Activated CD8-positive, alpha-beta T cell treated with anti-CD3 and anti-CD28 coated beads for 36 hours (primary cell): Measurements from ENCODE around the gene TMEM129. TPM values are rescaled to one million over a fixed set of nuclear protein-coding genes. Genes with fewer than 3 reads are reported as not detected.

Experiments
- ATAC-seq: fragments of 200-7000 bp; cut with Tn5 transposase; one replicate; pipeline ENCODE4 v1.10.0; 2021; ENCODE audit warnings: mild to moderate bottlenecking, moderate library complexity
- CTCF ChIA-PET: fragments of 350-600 bp; sonication (Branson Sonifier 250); formaldehyde crosslinking; loops from one replicate; lab custom pipeline; 2021; ENCODE audit warnings: antibody characterized with exemption; lab: Charles Lee
- POLR2A ChIA-PET: fragments of 350-600 bp; sonication (Branson Sonifier 250); formaldehyde crosslinking; loops from one replicate; lab custom pipeline; 2021; ENCODE audit warnings: antibody characterized with exemption; lab: Charles Lee
- DNase-seq: peaks from one replicate; pipeline ENCODE4 v3.0.0-alpha.2; 2020
- H3K27ac Mint-ChIP-seq: one replicate; pipeline ENCODE4 v1.8.0; 2021; ENCODE audit warnings: mild to moderate bottlenecking, mixed read lengths
- H3K27me3 Mint-ChIP-seq: one replicate; pipeline ENCODE4 v1.8.0; 2021; ENCODE audit warnings: mixed read lengths
- H3K36me3 Mint-ChIP-seq: one replicate; pipeline ENCODE4 v1.8.0; 2021; ENCODE audit warnings: low read depth, mixed read lengths
- H3K4me1 Mint-ChIP-seq: one replicate; pipeline ENCODE4 v1.8.0; 2021; ENCODE audit warnings: low read depth, mixed read lengths
- H3K4me3 Mint-ChIP-seq: one replicate; pipeline ENCODE4 v1.8.0; 2021; ENCODE audit warnings: mild to moderate bottlenecking, moderate library complexity, mixed read lengths
- H3K9me3 Mint-ChIP-seq: one replicate; pipeline ENCODE4 v1.8.0; 2021; ENCODE audit warnings: mixed read lengths
- intact Hi-C: fragments of 100-400 bp; cut with micrococcal nuclease; formaldehyde crosslinking; loops from one replicate; pipeline ENCODE4 v1.10.0; 2022
- total RNA-seq, 2 experiments: library from RNA; stranded (reverse); gene quantifications; one replicate each; pipeline ENCODE4 v1.2.3, GENCODE V29; 2021
- TF ChIP-seq, protein P1 (sequence below): fragments of 200-600 bp; IDR thresholded peaks from one replicate; pipeline ENCODE4 v1.8.0; 2022; ENCODE audit warnings: antibody characterized with exemption, mild to moderate bottlenecking

TMEM129 gene
- total RNA-seq, 2 experiments from 2014 or later, result 17.8 to 18.2 TPM

DNA sequence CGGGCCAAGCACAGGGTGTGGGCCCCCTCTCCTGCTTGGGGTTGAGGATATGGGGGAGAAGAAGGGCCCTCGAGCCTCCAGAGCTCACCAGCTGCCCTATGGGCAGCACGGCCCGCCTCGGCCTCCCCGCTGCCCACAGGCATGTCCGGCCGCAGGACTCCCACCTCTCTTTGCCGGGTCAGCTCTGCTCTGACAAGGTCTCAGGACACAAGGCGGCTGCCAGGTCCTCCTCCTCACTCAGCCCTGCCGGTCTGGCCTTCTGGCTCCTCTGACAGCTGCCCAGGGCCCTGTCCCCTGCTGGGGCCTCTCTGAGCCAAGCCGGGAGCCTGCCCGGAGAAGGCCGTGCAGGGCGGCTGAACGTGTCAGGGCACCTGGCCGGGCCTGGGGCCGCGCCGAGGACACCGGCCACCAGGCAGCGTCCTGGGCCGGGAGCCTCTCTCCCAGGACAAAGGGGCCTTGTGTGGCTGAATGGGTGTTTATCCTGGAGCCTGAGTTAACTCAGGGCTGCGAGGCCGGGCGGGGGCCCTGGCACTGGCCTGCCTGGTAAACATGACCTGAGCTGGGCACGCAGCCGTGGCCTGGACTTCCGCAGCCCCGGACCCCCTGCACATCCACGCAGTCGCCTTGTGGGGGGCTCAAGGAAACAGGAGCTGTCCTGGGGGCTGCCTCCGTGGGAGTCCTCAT lies 25.9 kb upstream of the TMEM129 start:
- no peak overlapping the region for H3K4me3 Mint-ChIP-seq
- CTCF ChIA-PET, result interaction anchor here (0.6 to 7.6 kb wide), 19 partner anchors 9 to 153 kb away, joined by 3 to 139 read pairs (median 4); partner anchors contain the start of genes TACC3 and TMEM129
- peaks cover 4% of the 10 kb centered on the region for H3K27me3 Mint-ChIP-seq
- POLR2A ChIA-PET, result interaction anchor here (0.8 to 2.7 kb wide), 5 partner anchors 9 to 411 kb away, joined by 3 to 15 read pairs (median 5); no protein-coding TSS in a partner anchor
- TF ChIP-seq, protein P1, sequence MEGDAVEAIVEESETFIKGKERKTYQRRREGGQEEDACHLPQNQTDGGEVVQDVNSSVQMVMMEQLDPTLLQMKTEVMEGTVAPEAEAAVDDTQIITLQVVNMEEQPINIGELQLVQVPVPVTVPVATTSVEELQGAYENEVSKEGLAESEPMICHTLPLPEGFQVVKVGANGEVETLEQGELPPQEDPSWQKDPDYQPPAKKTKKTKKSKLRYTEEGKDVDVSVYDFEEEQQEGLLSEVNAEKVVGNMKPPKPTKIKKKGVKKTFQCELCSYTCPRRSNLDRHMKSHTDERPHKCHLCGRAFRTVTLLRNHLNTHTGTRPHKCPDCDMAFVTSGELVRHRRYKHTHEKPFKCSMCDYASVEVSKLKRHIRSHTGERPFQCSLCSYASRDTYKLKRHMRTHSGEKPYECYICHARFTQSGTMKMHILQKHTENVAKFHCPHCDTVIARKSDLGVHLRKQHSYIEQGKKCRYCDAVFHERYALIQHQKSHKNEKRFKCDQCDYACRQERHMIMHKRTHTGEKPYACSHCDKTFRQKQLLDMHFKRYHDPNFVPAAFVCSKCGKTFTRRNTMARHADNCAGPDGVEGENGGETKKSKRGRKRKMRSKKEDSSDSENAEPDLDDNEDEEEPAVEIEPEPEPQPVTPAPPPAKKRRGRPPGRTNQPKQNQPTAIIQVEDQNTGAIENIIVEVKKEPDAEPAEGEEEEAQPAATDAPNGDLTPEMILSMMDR, result no peak
- no peaks in the 10 kb centered on the region for H3K4me1 Mint-ChIP-seq
- DNase-seq, result no peak
- intact Hi-C loops, result loop anchor here (1.0 kb wide), 1 partner anchor 63 kb away; no protein-coding TSS in a partner anchor
- ATAC-seq, result no peak
- peaks cover 12% of the 10 kb centered on the region for H3K36me3 Mint-ChIP-seq
- H3K27ac Mint-ChIP-seq, result no peak overlapping the region
- H3K9me3 Mint-ChIP-seq, result no peaks in the 10 kb centered on the region

DNA sequence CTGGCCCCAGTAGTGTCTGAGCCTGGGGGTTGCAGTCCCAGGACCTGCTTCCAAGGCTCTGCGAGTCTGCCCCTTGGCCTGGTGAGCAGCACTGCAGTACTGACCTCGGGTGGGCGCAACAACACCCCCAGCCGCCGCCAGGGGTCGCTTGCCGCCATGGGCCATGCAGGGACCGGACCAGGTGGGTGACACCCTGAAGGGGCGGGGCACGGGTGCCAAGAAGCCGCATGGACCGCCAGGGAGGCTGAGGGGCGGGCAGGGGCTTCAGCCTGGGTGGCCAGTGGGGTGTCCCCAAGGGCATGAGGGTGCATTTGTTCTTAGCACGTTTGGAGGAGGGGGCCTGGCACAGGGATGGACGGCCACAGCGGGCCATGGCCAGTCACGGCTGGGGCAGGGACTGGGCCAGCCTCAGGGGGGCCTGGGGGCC lies 25.2 kb upstream of the TMEM129 start:
- Mint-ChIP-seq H3K27me3 (peaks cover 4% of the 10 kb centered on the region), H3K9me3 (no peaks in the 10 kb centered on the region), H3K36me3 (peaks cover 18% of the 10 kb centered on the region), H3K27ac (no peak overlapping the region), H3K4me1 (no peaks in the 10 kb centered on the region), H3K4me3 (no peak overlapping the region)
- ChIA-PET POLR2A (interaction anchor here (1.6 to 2.7 kb wide), 3 partner anchors 9 to 70 kb away, joined by 5 to 15 read pairs (median 8); no protein-coding TSS in a partner anchor), CTCF (interaction anchor here (0.6 to 7.6 kb wide), 16 partner anchors 9 to 153 kb away, joined by 3 to 139 read pairs (median 4); partner anchors contain the start of genes TACC3 and TMEM129)
- DNase-seq (peak; percentile 92), ATAC-seq (peak; percentile 78)
- TF ChIP-seq, protein P1, result peak; percentile 84
- intact Hi-C loops, result no loop called here

- Mint-ChIP-seq H3K9me3 (no peaks in the 10 kb centered on the region), H3K27me3 (peaks cover 2% of the 10 kb centered on the region), H3K36me3 (peaks cover 23% of the 10 kb centered on the region), H3K4me1 (no peaks in the 10 kb centered on the region), H3K27ac (no peak overlapping the region), H3K4me3 (no peak overlapping the region)
- DNase-seq (no peak), ATAC-seq (no peak)
- ChIA-PET POLR2A (interaction anchor here (0.8 to 2.3 kb wide), 6 partner anchors 12 to 213 kb away, joined by 3 to 9 read pairs (median 4); partner anchors contain the start of gene SLBP), CTCF (interaction anchor here (0.6 to 7.6 kb wide), 17 partner anchors 9 to 164 kb away, joined by 3 to 139 read pairs (median 4); partner anchors contain the start of gene FGFR3)
- intact Hi-C loops, result no loop called here
- TF ChIP-seq, protein P1, result no peak
Observed at GRCh38 chr4:1745697-1746096, 24.6 kb upstream of the TMEM129 start.

- intact Hi-C loops, result no loop called here
- Mint-ChIP-seq H3K9me3 (no peaks in the 10 kb centered on the region), H3K36me3 (peaks cover 25% of the 10 kb centered on the region), H3K4me1 (no peaks in the 10 kb centered on the region), H3K27me3 (no peaks in the 10 kb centered on the region), H3K4me3 (no peak overlapping the region), H3K27ac (no peak overlapping the region)
- ChIA-PET POLR2A (interaction anchor here (0.8 to 2.3 kb wide), 8 partner anchors 11 to 213 kb away, joined by 3 to 9 read pairs (median 3); partner anchors contain the start of gene SLBP), CTCF (interaction anchor here (0.6 to 7.6 kb wide), 15 partner anchors 10 to 165 kb away, joined by 3 to 139 read pairs (median 4); partner anchors contain the start of gene FGFR3)
- DNase-seq, result no peak
- TF ChIP-seq, protein P1, result no peak
- ATAC-seq, result no peak
Observed at GRCh38 chr4:1745165-1745564, 24.0 kb upstream of the TMEM129 start.
